Upper lobe of left lung (tissue), 6 donors: ENCODE results near the gene PCBP3. TPM values are rescaled to one million over a fixed set of nuclear protein-coding genes. Genes with fewer than 3 reads are reported as not detected.

ENCODE experiments used
- ATAC-seq, 2 donors: fragments of 200-7000 bp; cut with Tn5 transposase; one replicate each; pipeline ENCODE4 v1.9.1; 2022; ENCODE audit warnings: mild to moderate bottlenecking in 2 of 2, moderate library complexity in 2 of 2; ENCODE audit not compliant: low FRiP score in 2 of 2
- DNase-seq, 2 donors: peaks; one replicate each; pipeline ENCODE4 v3.0.0-alpha.2; 2019 to 2020
- H3K27ac ChIP-seq, 4 donors: fragments of 200-600 bp; sonication (generic); one replicate each; pipeline ENCODE4 v1.5.1; 2016 to 2019
- H3K27me3 ChIP-seq, 4 donors: fragments of 200-600 bp; sonication (generic); one replicate each; pipeline ENCODE4 v1.5.1; 2017 to 2019
- H3K36me3 ChIP-seq, 4 donors: fragments of 200-600 bp; sonication (generic); one replicate each; pipeline ENCODE4 v1.5.1; 2016 to 2019
- H3K4me1 ChIP-seq, 4 donors: fragments of 200-600 bp; sonication (generic); one replicate each; pipeline ENCODE4 v1.5.1; 2018 to 2019
- H3K4me3 ChIP-seq, 4 donors: fragments of 200-600 bp; sonication (generic); one replicate each; pipeline ENCODE4 v1.5.1; 2017 to 2019; ENCODE audit warnings: mild to moderate bottlenecking in 2 of 4, moderate library complexity in 1 of 4
- H3K9me3 ChIP-seq, 4 donors: fragments of 200-600 bp; sonication (generic); one replicate each; pipeline ENCODE4 v1.5.1; 2018 to 2019
- EP300 ChIP-seq, 4 donors: sonication (generic); formaldehyde crosslinking; IDR thresholded peaks; one replicate each; pipeline ENCODE4 v1.5.1; 2017; ENCODE audit warnings: antibody characterized with exemption in 4 of 4, control low read depth in 2 of 4
- POLR2A ChIP-seq, 4 donors: fragments of 450-650 bp; IDR thresholded peaks; one replicate each; pipeline ENCODE4 v1.5.1; 2016 to 2017; ENCODE audit warnings: antibody characterized with exemption in 4 of 4, mild to moderate bottlenecking in 2 of 4
- POLR2AphosphoS5 ChIP-seq, 2 donors: sonication (generic); formaldehyde crosslinking; IDR thresholded peaks; one replicate each; pipeline ENCODE4 v1.5.1; 2017; ENCODE audit warnings: antibody characterized with exemption in 2 of 2
- WGBS, 2 donors: methylation state at CpG; one replicate each; pipeline ENCODE4 v1.1.5; 2017 to 2018; 5-methylcytosine and 5-hydroxymethylcytosine counted together
- total RNA-seq, 6 donors: library from RNA; depleted of rRNA in 4 of 6; stranded (reverse); fragments of >200 nt in 4 of 6; gene quantifications; one replicate each; pipeline versions ENCODE4 v1.1.0 to v1.2.1, GENCODE V29; 2016 to 2021
- TF ChIP-seq, protein P1 (sequence below), 6 experiments: fragments of 450-650 bp in 4 of 6; fragments of 200-600 bp in 2 of 6; sonication (generic) in 2 of 6; IDR thresholded peaks; one replicate each; pipeline ENCODE4 v1.5.1; 2016 to 2019; ENCODE audit warnings: antibody characterized with exemption in 6 of 6
- donor health status: DM: no; HTN: no; CAD: no; lungs with moderate emphysema.
- donor health status: DM: no; HTN: yes; CAD: no; lungs with severe emphysema.

The PCBP3 gene
- total RNA-seq, 6 donors from 2014 or later = 0.78 to 10.5 (median 3.3) TPM

DNA sequence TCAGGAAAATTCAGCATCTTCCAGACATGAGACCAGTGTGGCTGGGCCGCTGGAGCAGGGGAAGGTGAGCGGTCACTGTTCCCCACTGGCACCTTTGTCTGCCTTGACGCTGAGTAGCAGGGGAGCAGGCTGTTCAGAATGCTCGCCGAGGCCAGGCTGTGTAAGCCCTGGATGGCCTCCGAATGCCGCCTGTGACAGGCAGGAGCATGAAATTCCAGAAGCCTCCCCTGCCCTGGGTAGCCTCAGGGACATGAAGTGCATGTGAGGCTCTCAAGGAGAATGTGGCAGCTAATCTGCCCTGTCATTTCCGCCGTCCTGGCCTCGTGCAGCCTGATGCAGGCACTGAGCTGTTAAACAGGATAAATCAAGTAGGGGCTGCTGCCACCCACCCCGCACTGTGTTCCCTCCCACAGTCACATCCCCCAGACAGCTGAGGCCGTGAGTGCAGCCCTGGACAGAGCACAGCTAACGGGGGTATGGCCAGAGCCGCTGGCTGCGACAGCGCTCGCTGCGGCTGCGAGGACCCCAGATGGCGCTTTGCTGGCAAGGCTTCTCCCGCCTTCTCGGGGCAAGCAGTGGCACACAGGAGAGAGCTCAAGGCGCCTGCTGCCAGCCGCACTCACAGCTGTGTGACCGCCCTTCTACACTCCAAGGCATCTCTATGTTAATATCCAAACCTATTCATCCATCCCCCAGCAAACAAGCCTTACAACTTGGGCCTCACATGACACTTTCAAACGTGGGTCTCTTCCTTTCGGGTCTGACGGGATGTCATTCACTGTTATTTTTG is 233.1 kb downstream of the PCBP3 start:
- Histone ChIP-seq H3K36me3 (no peaks in the 10 kb centered on the region), H3K27ac (no peak overlapping the region), H3K4me3 (no peak overlapping the region), H3K27me3 (peaks cover 0 to 9% (median 0%) of the 10 kb centered on the region in 4 donors), H3K4me1 (peaks cover 0 to 11% (median 2%) of the 10 kb centered on the region in 4 donors), H3K9me3 (no peaks in the 10 kb centered on the region)
- ATAC-seq (no peak), DNase-seq (peak in 1 of 2 donors; percentile 57)
- WGBS, 2 donors = 65 to 67% methylated on average over 9 to 28 of the region's 28 CpGs
- TF ChIP-seq, protein P1, sequence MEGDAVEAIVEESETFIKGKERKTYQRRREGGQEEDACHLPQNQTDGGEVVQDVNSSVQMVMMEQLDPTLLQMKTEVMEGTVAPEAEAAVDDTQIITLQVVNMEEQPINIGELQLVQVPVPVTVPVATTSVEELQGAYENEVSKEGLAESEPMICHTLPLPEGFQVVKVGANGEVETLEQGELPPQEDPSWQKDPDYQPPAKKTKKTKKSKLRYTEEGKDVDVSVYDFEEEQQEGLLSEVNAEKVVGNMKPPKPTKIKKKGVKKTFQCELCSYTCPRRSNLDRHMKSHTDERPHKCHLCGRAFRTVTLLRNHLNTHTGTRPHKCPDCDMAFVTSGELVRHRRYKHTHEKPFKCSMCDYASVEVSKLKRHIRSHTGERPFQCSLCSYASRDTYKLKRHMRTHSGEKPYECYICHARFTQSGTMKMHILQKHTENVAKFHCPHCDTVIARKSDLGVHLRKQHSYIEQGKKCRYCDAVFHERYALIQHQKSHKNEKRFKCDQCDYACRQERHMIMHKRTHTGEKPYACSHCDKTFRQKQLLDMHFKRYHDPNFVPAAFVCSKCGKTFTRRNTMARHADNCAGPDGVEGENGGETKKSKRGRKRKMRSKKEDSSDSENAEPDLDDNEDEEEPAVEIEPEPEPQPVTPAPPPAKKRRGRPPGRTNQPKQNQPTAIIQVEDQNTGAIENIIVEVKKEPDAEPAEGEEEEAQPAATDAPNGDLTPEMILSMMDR (IDR thresholded peaks at IDR 0.05) = no peak
- TF ChIP-seq EP300 (IDR thresholded peaks at IDR 0.05) (no peak), POLR2A (IDR thresholded peaks at IDR 0.05) (no peak), POLR2AphosphoS5 (IDR thresholded peaks at IDR 0.05) (no peak)

DNA sequence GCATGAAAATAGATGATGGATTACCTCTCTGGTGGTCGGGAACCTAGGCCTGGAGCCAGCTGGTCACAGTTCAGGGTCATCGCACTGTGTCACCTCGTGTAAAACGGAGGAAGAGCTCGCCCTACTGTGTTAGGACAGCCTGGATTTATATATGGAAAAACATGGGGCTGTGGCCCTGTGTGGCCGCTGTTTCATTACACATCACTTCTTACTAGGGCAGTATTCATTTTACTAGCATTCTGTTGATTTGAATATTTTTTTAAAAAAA is 233.6 kb downstream of the PCBP3 start:
- Histone ChIP-seq H3K27ac (no peak overlapping the region), H3K4me1 (peaks cover 0 to 11% (median 2%) of the 10 kb centered on the region in 4 donors), H3K36me3 (no peaks in the 10 kb centered on the region), H3K4me3 (no peak overlapping the region), H3K27me3 (peaks cover 0 to 9% (median 0%) of the 10 kb centered on the region in 4 donors), H3K9me3 (no peaks in the 10 kb centered on the region)
- TF ChIP-seq, protein P1 (IDR thresholded peaks at IDR 0.05) = no peak
- TF ChIP-seq EP300 (IDR thresholded peaks at IDR 0.05) (no peak), POLR2A (IDR thresholded peaks at IDR 0.05) (no peak), POLR2AphosphoS5 (IDR thresholded peaks at IDR 0.05) (no peak)
- WGBS, 2 donors = 61 to 69% methylated on average over 6 of the region's 6 CpGs
- DNase-seq (no peak), ATAC-seq (no peak)

DNA sequence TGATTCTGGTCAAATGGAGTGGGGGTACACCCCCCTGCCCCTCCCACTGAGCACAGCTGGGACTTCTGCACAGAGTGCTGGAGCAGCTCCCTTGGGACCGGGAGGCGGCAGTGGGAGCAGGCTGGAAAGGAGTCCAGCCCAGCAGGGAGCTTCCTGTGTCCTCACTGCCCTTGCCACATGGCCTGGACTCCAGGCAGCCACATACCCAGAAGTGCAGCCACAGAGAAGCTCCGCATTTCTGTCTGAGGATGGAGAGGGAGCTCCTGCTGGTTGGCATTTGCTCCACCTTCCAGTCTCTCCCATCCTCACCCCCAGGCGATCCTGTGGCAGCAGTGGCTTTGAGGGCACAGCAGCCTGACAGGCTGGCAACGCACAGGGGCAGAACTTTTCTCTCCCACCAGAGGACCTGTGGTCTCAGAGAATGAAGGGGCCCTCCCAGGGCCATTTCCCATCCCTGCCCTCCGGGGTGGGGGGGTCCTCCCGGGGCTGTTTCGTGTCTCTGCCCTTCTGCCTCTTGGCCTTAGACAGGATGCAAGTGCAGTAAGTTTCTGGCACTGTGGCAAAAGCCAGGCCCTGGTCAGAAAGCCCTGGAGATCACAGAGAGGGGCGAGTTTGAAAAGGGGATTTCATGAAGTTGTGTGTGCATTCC is 234.4 kb downstream of the PCBP3 start:
- ATAC-seq (no peak), DNase-seq (no peak)
- 62 to 86% methylated on average over 7 to 9 of the region's 9 CpGs for WGBS, 2 donors
- Histone ChIP-seq H3K27ac (no peak overlapping the region), H3K36me3 (no peaks in the 10 kb centered on the region), H3K27me3 (peaks cover 0 to 9% (median 0%) of the 10 kb centered on the region in 4 donors), H3K4me3 (no peak overlapping the region), H3K4me1 (peaks cover 0 to 11% (median 2%) of the 10 kb centered on the region in 4 donors), H3K9me3 (no peaks in the 10 kb centered on the region)
- TF ChIP-seq, protein P1 (IDR thresholded peaks at IDR 0.05) = no peak
- TF ChIP-seq POLR2A (IDR thresholded peaks at IDR 0.05) = no peak
- TF ChIP-seq EP300 (IDR thresholded peaks at IDR 0.05) = no peak
- TF ChIP-seq POLR2AphosphoS5 (IDR thresholded peaks at IDR 0.05) = no peak

DNA sequence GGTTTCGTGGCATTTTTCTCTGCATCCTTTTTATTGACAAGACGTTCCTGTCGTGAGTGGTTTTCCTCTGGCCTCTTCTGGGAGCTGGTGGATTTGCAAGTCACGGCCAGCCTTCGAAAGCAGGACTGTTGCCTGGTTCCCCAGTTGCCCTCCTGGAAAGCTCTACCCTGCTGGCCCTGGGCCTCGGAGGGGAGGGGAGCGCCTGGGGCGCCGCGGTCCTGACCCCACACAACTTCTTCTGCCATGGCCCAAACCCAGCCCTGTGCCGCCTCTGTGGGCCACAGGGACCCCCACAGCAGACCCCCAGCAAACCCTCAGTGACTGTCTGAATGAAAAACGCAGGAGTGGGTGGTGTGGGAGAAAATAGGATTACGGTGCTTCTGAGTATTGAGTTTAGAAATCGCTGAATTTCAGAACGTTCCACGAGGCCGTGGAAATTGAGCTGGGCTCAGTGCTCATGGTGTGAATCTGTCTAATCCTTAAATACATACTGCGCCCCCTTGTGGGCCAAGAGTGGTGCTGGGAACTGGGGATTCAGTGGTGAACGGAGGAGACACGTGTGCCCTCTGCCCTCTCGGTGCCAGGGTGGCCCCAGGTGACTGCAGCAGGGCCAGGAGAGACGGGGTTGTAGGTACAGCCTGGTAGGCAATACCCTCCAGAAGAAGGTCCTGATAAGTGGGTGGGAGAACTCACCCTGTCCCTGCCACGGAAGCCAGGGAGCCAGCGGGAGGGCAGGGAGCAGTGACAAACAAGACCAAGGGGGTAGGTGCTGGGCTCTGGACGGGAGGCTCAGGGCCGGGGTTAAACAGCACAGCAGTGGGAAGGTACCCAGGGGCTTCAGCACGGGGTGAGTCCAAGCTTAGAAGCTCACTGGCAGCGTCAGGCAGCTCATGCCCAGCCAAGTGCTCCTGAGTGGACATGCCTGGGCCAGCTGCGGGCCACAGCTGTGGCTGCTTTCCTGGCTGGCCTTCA is 236.9 kb downstream of the PCBP3 start:
- no peak overlapping the region for H3K4me3 ChIP-seq
- H3K27me3 ChIP-seq = peaks cover 0 to under 1% (median 0%) of the 10 kb centered on the region in 4 donors
- H3K36me3 ChIP-seq = no peaks in the 10 kb centered on the region
- ATAC-seq = peak; percentile 70 to 75
- no peak overlapping the region for H3K27ac ChIP-seq
- TF ChIP-seq, protein P1 (IDR thresholded peaks at IDR 0.05) = peak; percentile 39 to 67 (median 47)
- no peak for TF ChIP-seq POLR2A (IDR thresholded peaks at IDR 0.05)
- whole genome bisulfite sequencing, 2 donors = 39 to 48% methylated on average over 28 to 29 of the region's 29 CpGs
- DNase-seq = peak; percentile 58 to 68
- peaks cover 0 to 11% (median 2%) of the 10 kb centered on the region in 4 donors for H3K4me1 ChIP-seq
- H3K9me3 ChIP-seq = no peaks in the 10 kb centered on the region
